Caco-2 (cell line): Measurements from ENCODE around the gene LIPC. TPM values are rescaled to one million over a fixed set of nuclear protein-coding genes. Genes with fewer than 3 reads are reported as not detected.

Source experiments
- BruUV-seq: library from RNA; stranded (reverse); fragments of 400-500 nt; replicated peaks from 2 replicates; lab custom pipeline; 2021; lab: Mats Ljungman, UMichigan
- CTCF ChIA-PET: fragments of 300-600 bp; sonication (Branson Sonifier 250); formaldehyde crosslinking; loops from one replicate; lab custom pipeline; 2022; ENCODE audit warnings: antibody characterized with exemption; lab: Charles Lee
- POLR2A ChIA-PET: fragments of 300-600 bp; sonication (Branson Sonifier 250); formaldehyde crosslinking; loops from one replicate; lab custom pipeline; 2022; ENCODE audit warnings: antibody characterized with exemption; lab: Charles Lee
- DNase-seq, 2 experiments: peaks; one replicate each; pipeline versions ENCODE4 v3.0.0 to v3.0.0-alpha.2; 2020 to 2022
- H3K27me3 ChIP-seq: replicated peaks from 2 replicates; pipeline ENCODE4 v1.6.0; 2011; ENCODE audit warnings: low read length; ENCODE audit not compliant: control insufficient read depth, insufficient read depth
- H3K36me3 ChIP-seq: 2 replicates; pipeline ENCODE4 v1.5.1; 2011; ENCODE audit warnings: low read length; ENCODE audit not compliant: control insufficient read depth, insufficient read depth
- H3K4me1 ChIP-seq: fragments of 250-450 bp; sonication (Bioruptor Pico); 2 replicates; pipeline ENCODE4 v1.5.1; 2020; ENCODE audit warnings: mild to moderate bottlenecking
- H3K4me3 ChIP-seq: 2 replicates; pipeline ENCODE4 v1.5.1; 2011; ENCODE audit warnings: low read depth, mild to moderate bottlenecking, control low read depth, low read length
- H3K9me3 ChIP-seq: fragments of 250-450 bp; sonication (Bioruptor Pico); 2 replicates; pipeline ENCODE4 v1.5.1; 2020; ENCODE audit warnings: mild to moderate bottlenecking, moderate library complexity
- H3K27ac Mint-ChIP-seq: one replicate; pipeline ENCODE4 v1.8.0; 2022; ENCODE audit warnings: mixed read lengths; ENCODE audit not compliant: unreplicated experiment
- H3K27me3 Mint-ChIP-seq: one replicate; pipeline ENCODE4 v1.8.0; 2022; ENCODE audit warnings: mixed read lengths; ENCODE audit not compliant: insufficient read depth, unreplicated experiment
- H3K36me3 Mint-ChIP-seq: one replicate; pipeline ENCODE4 v1.8.0; 2022; ENCODE audit warnings: mild to moderate bottlenecking, mixed read lengths; ENCODE audit not compliant: insufficient read depth, unreplicated experiment
- H3K4me1 Mint-ChIP-seq: one replicate; pipeline ENCODE4 v1.8.0; 2022; ENCODE audit warnings: low read depth, mixed read lengths; ENCODE audit not compliant: unreplicated experiment
- H3K4me3 Mint-ChIP-seq: one replicate; pipeline ENCODE4 v1.8.0; 2022; ENCODE audit warnings: mild to moderate bottlenecking, moderate library complexity, mixed read lengths; ENCODE audit not compliant: unreplicated experiment
- H3K9me3 Mint-ChIP-seq: one replicate; pipeline ENCODE4 v1.8.0; 2022; ENCODE audit warnings: mixed read lengths; ENCODE audit not compliant: unreplicated experiment
- CTCF ChIP-seq, 2 experiments: fragments of 200-600 bp in 1 of 2; IDR thresholded peaks; 1 replicate in 1 of 2; 2 replicates in 1 of 2; pipeline versions ENCODE4 v1.5.1 to v1.8.0; 2011 to 2022; ENCODE audit warnings: antibody characterized with exemption in 1 of 2, control low read depth in 1 of 2, inconsistent platforms in 1 of 2, low read depth in 1 of 2, low read length in 1 of 2, mild to moderate bottlenecking in 1 of 2, moderate library complexity in 1 of 2; ENCODE audit not compliant: insufficient read depth in 1 of 2, severe bottlenecking in 1 of 2, unreplicated experiment in 1 of 2
- intact Hi-C: fragments of 100-400 bp; cut with micrococcal nuclease; formaldehyde crosslinking; loops from one replicate; pipeline ENCODE4 v1.10.0; 2022; ENCODE audit not compliant: unreplicated experiment
- total RNA-seq: library from RNA; stranded (reverse); gene quantifications from 2 replicates; pipeline ENCODE4 v1.2.3, GENCODE V29; 2022

LIPC gene
- total RNA-seq, 1 experiment from 2014 or later: 17.6 TPM

- Mint-ChIP-seq H3K4me3 (no peak overlapping the region), H3K27me3 (no peaks in the 10 kb centered on the region), H3K9me3 (no peaks in the 10 kb centered on the region), H3K36me3 (no peaks in the 10 kb centered on the region), H3K4me1 (peaks cover 22% of the 10 kb centered on the region), H3K27ac (no peak overlapping the region)
- DNase-seq: no peak
- BruUV-seq: no TSS peak
- Histone ChIP-seq H3K36me3 (no peaks in the 10 kb centered on the region), H3K4me1 (peaks cover 4% of the 10 kb centered on the region; the same call in 1 of the 2 replicates), H3K27me3 (no peaks in the 10 kb centered on the region), H3K9me3 (no peaks in the 10 kb centered on the region), H3K4me3 (no peak overlapping the region)
- TF ChIP-seq CTCF (IDR thresholded peaks at IDR 0.05; ENCODE audit: insufficient read depth in 1 of 2, low read depth in 1 of 2, low read length in 1 of 2, severe bottlenecking in 1 of 2, unreplicated experiment in 1 of 2): no peak
- POLR2A ChIA-PET: no interaction called here
- CTCF ChIA-PET: no interaction called here
- intact Hi-C loops: no loop called here
Measured at GRCh38 chr15:58404722-58405121, 27.1 kb upstream of the LIPC start.

GRCh38 chr15:58405865-58406264 lies 25.9 kb upstream of the LIPC start:
- no peaks in the 10 kb centered on the region for H3K27me3 ChIP-seq
- peaks cover 4% of the 10 kb centered on the region; the same call in 1 of the 2 replicates for H3K4me1 ChIP-seq
- Mint-ChIP-seq H3K9me3 (no peaks in the 10 kb centered on the region), H3K27ac (no peak overlapping the region), H3K4me1 (peaks cover 22% of the 10 kb centered on the region), H3K27me3 (no peaks in the 10 kb centered on the region), H3K4me3 (no peak overlapping the region), H3K36me3 (no peaks in the 10 kb centered on the region)
- BruUV-seq: no TSS peak
- DNase-seq: no peak
- H3K9me3 ChIP-seq: no peaks in the 10 kb centered on the region
- H3K4me3 ChIP-seq: no peak overlapping the region
- ChIA-PET POLR2A (no interaction called here), CTCF (no interaction called here)
- intact Hi-C loops: no loop called here
- H3K36me3 ChIP-seq: no peaks in the 10 kb centered on the region
- no peak for TF ChIP-seq CTCF (IDR thresholded peaks at IDR 0.05; ENCODE audit: insufficient read depth in 1 of 2, low read depth in 1 of 2, low read length in 1 of 2, severe bottlenecking in 1 of 2, unreplicated experiment in 1 of 2)

GRCh38 chr15:58406811-58407210 lies 25.0 kb upstream of the LIPC start:
- ChIA-PET CTCF (no interaction called here), POLR2A (no interaction called here)
- Mint-ChIP-seq H3K9me3 (no peaks in the 10 kb centered on the region), H3K4me3 (no peak overlapping the region), H3K4me1 (peaks cover 22% of the 10 kb centered on the region), H3K27me3 (no peaks in the 10 kb centered on the region), H3K36me3 (no peaks in the 10 kb centered on the region), H3K27ac (no peak overlapping the region)
- BruUV-seq: no TSS peak
- Histone ChIP-seq H3K4me1 (peaks cover 4% of the 10 kb centered on the region; the same call in 1 of the 2 replicates), H3K4me3 (no peak overlapping the region), H3K9me3 (no peaks in the 10 kb centered on the region), H3K36me3 (no peaks in the 10 kb centered on the region), H3K27me3 (no peaks in the 10 kb centered on the region)
- no peak for TF ChIP-seq CTCF (IDR thresholded peaks at IDR 0.05; ENCODE audit: insufficient read depth in 1 of 2, low read depth in 1 of 2, low read length in 1 of 2, severe bottlenecking in 1 of 2, unreplicated experiment in 1 of 2)
- intact Hi-C loops: no loop called here
- DNase-seq: no peak
